ENCODE data around the gene DHRS12. TPM values are rescaled to one million over a fixed set of nuclear protein-coding genes. Genes with fewer than 3 reads are reported as not detected.
"Not testable (repeated sequence)": the region's sequence is repeated elsewhere in the genome, so short reads cannot be mapped to it uniquely, and the experiment has no call there.

DHRS12 gene
- total RNA-seq, 1 experiment from 2014 or later = 10.2 TPM

- TF ChIP-seq ATF3 (CRISPR knock-in tag; conservative IDR thresholded peaks at IDR 0.05) (no peak), ZNF317 (CRISPR knock-in tag; IDR thresholded peaks at IDR 0.05; ENCODE audit: borderline replicate concordance, low read depth) (no peak), ATF6 (CRISPR knock-in tag; IDR thresholded peaks at IDR 0.05) (no peak), FOXK1 (CRISPR knock-in tag; IDR thresholded peaks at IDR 0.05) (no peak), TP53 (CRISPR knock-in tag; IDR thresholded peaks at IDR 0.05) (no peak)
Observed at GRCh38 chr13:51826606-51827005, 22.6 kb upstream of the DHRS12 start (continued).

GRCh38 chr13:51825681-51826254 lies 21.8 kb upstream of the DHRS12 start:
- POLR2A ChIA-PET = no interaction called here
- no peak for ATAC-seq

GRCh38 chr13:51825165-51825592 lies 21.2 kb upstream of the DHRS12 start:
- no peaks in the 10 kb centered on the region for H3K9me3 Mint-ChIP-seq
- no peak for DNase-seq (ENCODE audit: low spot score)
- no peak overlapping the region for H3K27ac Mint-ChIP-seq
- no peak for ATAC-seq
- H3K27me3 Mint-ChIP-seq (ENCODE audit: low read depth) = peaks cover 12% of the 10 kb centered on the region; the same call in 1 of the 2 replicates
- peaks cover 20% of the 10 kb centered on the region for H3K4me1 Mint-ChIP-seq
- no peaks in the 10 kb centered on the region for H3K36me3 Mint-ChIP-seq
- no peak overlapping the region for H3K4me3 Mint-ChIP-seq
- POLR2A ChIA-PET = no interaction called here
- CTCF ChIA-PET = interaction anchor here (1.4 to 2.1 kb wide), 4 partner anchors 10 to 302 kb away, joined by 4 to 8 read pairs (median 5); no protein-coding TSS in a partner anchor
- TF ChIP-seq NFATC4 (CRISPR knock-in tag; IDR thresholded peaks at IDR 0.05) = no peak
- TF ChIP-seq E2F1 (CRISPR knock-in tag; IDR thresholded peaks at IDR 0.05) = no peak
- no peak for TF ChIP-seq AR (CRISPR knock-in tag; IDR thresholded peaks at IDR 0.05)
- TF ChIP-seq E2F4 (CRISPR knock-in tag; IDR thresholded peaks at IDR 0.05; ENCODE audit: borderline replicate concordance, low read depth) = no peak

More at GRCh38 chr13:51825681-51826254, 21.8 kb upstream of the DHRS12 start:
- Mint-ChIP-seq H3K4me1 (peaks cover 22% of the 10 kb centered on the region), H3K36me3 (no peaks in the 10 kb centered on the region), H3K9me3 (no peaks in the 10 kb centered on the region), H3K27ac (no peak overlapping the region), H3K4me3 (no peak overlapping the region), H3K27me3 (ENCODE audit: low read depth) (peaks cover 8% of the 10 kb centered on the region; the same call in 1 of the 2 replicates)
- DNase-seq (ENCODE audit: low spot score) = no peak
- CTCF ChIA-PET = interaction anchor here (1.3 to 2.1 kb wide), 5 partner anchors 10 to 302 kb away, joined by 4 to 8 read pairs (median 6); partner anchors contain the start of gene TMEM272
- TF ChIP-seq ZSCAN18 (CRISPR knock-in tag; IDR thresholded peaks at IDR 0.05) = no peak
- TF ChIP-seq MAX (CRISPR knock-in tag; IDR thresholded peaks at IDR 0.05) = no peak
- no peak for TF ChIP-seq SP1 (CRISPR knock-in tag; conservative IDR thresholded peaks at IDR 0.05)

GRCh38 chr13:51824712-51825111 lies 20.7 kb upstream of the DHRS12 start:
- Mint-ChIP-seq H3K4me1 (peaks cover 17% of the 10 kb centered on the region), H3K27me3 (ENCODE audit: low read depth) (peaks cover 14% of the 10 kb centered on the region)
- H3K27ac Mint-ChIP-seq; H3K4me3 Mint-ChIP-seq; ATAC-seq; DNase-seq (ENCODE audit: low spot score); POLR2A ChIA-PET; CTCF ChIA-PET; H3K36me3 Mint-ChIP-seq; H3K9me3 Mint-ChIP-seq: not testable (repeated sequence)

Measured in WTC11 (cell line).